ENCODE data around the gene LDB1.

DNA sequence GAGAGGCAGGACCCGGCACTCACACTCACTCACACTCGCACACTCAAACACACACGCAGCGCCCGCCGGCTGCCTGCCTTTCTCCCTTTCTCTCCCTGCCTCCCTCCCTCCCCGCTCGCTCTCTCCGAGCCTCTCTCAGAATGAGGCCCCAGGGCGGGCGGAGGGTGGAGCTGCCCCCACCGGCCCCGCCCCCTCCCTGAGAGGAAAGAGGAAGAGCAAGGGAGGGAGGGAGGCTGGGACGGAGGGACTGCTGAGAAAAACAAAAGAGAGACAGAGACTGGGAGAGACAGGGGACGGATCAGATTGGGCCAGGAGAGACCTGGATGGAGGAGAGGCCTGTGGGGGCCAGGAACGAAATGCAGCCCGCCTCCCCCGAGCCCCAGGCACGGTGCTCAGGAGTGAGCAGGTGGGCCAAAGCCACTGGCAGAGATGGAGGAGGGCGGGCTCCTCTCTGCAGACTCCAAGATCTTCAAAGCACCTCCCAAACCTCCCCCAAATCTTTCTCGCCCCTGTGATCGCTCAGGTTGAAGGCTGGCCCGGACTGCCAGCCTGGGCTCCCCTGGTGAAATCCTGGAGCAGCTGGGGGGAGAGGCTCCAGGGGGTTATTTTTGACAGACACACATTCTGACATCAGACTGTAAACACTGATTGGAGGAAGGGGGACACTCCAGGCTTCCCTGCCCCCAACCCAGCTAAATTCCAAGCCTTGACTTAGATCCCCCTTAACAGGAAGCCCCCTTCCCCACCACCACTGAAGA lies 5.1 kb downstream of the LDB1 start:
- TF ChIP-seq, protein P1, sequence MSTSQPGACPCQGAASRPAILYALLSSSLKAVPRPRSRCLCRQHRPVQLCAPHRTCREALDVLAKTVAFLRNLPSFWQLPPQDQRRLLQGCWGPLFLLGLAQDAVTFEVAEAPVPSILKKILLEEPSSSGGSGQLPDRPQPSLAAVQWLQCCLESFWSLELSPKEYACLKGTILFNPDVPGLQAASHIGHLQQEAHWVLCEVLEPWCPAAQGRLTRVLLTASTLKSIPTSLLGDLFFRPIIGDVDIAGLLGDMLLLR (CRISPR knock-in tag; IDR thresholded peaks at IDR 0.05): no peak
- TF ChIP-seq ETV6 (CRISPR knock-in tag; conservative IDR thresholded peaks at IDR 0.05) (no peak), TEAD2 (CRISPR knock-in tag; IDR thresholded peaks at IDR 0.05) (no peak), ZFP36L2 (CRISPR knock-in tag; IDR thresholded peaks at IDR 0.05) (no peak), NFYB (CRISPR knock-in tag; IDR thresholded peaks at IDR 0.05) (no peak), CHD2 (IDR thresholded peaks at IDR 0.05; ENCODE audit: low read depth, low read length) (no peak), HNF4A (CRISPR knock-in tag; IDR thresholded peaks at IDR 0.05) (no peak)
- TF ChIP-seq, protein P2, sequence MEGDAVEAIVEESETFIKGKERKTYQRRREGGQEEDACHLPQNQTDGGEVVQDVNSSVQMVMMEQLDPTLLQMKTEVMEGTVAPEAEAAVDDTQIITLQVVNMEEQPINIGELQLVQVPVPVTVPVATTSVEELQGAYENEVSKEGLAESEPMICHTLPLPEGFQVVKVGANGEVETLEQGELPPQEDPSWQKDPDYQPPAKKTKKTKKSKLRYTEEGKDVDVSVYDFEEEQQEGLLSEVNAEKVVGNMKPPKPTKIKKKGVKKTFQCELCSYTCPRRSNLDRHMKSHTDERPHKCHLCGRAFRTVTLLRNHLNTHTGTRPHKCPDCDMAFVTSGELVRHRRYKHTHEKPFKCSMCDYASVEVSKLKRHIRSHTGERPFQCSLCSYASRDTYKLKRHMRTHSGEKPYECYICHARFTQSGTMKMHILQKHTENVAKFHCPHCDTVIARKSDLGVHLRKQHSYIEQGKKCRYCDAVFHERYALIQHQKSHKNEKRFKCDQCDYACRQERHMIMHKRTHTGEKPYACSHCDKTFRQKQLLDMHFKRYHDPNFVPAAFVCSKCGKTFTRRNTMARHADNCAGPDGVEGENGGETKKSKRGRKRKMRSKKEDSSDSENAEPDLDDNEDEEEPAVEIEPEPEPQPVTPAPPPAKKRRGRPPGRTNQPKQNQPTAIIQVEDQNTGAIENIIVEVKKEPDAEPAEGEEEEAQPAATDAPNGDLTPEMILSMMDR (CRISPR knock-in tag; IDR thresholded peaks at IDR 0.05): no peak
